Measurements from ENCODE around the gene KMT2A. TPM values are rescaled to one million over a fixed set of nuclear protein-coding genes. Genes with fewer than 3 reads are reported as not detected.

The KMT2A gene
- total RNA-seq, 1 donor from 2014 or later, result 71.1 TPM

DNA sequence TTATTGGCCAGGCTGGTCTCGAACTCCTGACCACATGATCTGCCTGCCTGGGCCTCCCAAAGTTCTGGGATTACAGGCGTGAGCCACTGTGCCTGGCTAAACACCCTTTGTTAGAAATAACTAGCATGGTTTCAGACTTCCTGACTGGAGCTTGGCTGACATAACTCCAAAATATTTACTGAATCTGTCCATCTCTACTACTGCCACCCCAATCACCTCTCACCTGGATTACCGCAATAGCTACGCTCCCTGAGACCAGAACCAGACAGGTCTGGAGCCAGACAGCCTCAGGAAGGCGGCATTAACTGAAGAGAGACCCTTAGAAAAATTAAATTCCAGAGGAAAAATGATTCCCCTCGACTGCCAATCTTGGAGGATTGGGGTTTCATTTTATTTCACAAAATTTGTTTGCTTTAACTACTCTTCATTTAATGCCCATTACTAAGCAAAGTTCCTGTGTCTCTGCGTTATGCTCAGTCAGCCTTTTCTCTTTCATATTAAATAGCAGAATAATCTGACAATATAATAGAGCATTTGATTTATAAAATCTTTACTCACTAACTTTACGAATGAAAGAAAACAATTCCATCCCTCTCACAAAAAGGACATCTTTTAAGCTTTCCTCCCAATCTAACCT lies 107.8 kb downstream of the KMT2A start:
- Mint-ChIP-seq H3K27ac (no peak overlapping the region), H3K36me3 (peaks cover 10% of the 10 kb centered on the region), H3K9me3 (no peaks in the 10 kb centered on the region), H3K27me3 (no peaks in the 10 kb centered on the region), H3K4me1 (ENCODE audit: unreplicated experiment) (no peaks in the 10 kb centered on the region), H3K4me3 (no peak overlapping the region)
- no peak for DNase-seq (ENCODE audit: extremely low spot score, unreplicated experiment)
- TF ChIP-seq, protein P1, sequence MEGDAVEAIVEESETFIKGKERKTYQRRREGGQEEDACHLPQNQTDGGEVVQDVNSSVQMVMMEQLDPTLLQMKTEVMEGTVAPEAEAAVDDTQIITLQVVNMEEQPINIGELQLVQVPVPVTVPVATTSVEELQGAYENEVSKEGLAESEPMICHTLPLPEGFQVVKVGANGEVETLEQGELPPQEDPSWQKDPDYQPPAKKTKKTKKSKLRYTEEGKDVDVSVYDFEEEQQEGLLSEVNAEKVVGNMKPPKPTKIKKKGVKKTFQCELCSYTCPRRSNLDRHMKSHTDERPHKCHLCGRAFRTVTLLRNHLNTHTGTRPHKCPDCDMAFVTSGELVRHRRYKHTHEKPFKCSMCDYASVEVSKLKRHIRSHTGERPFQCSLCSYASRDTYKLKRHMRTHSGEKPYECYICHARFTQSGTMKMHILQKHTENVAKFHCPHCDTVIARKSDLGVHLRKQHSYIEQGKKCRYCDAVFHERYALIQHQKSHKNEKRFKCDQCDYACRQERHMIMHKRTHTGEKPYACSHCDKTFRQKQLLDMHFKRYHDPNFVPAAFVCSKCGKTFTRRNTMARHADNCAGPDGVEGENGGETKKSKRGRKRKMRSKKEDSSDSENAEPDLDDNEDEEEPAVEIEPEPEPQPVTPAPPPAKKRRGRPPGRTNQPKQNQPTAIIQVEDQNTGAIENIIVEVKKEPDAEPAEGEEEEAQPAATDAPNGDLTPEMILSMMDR (conservative IDR thresholded peaks at IDR 0.05), result no peak

- TF ChIP-seq, protein P1 (conservative IDR thresholded peaks at IDR 0.05), result no peak
- H3K4me1 Mint-ChIP-seq (ENCODE audit: unreplicated experiment), result no peaks in the 10 kb centered on the region
- no peak overlapping the region for H3K4me3 Mint-ChIP-seq
- no peaks in the 10 kb centered on the region for H3K27me3 Mint-ChIP-seq
- H3K27ac Mint-ChIP-seq, result no peak overlapping the region
- DNase-seq (ENCODE audit: extremely low spot score, unreplicated experiment), result no peak
- peaks cover 10% of the 10 kb centered on the region for H3K36me3 Mint-ChIP-seq
- no peaks in the 10 kb centered on the region for H3K9me3 Mint-ChIP-seq
Observed at GRCh38 chr11:118544647-118545010, 108.3 kb downstream of the KMT2A start.

GRCh38 chr11:118545533-118545932 lies 109.2 kb downstream of the KMT2A start:
- H3K27me3 Mint-ChIP-seq, result no peaks in the 10 kb centered on the region
- H3K27ac Mint-ChIP-seq, result no peak overlapping the region
- no peaks in the 10 kb centered on the region for H3K9me3 Mint-ChIP-seq
- H3K4me1 Mint-ChIP-seq (ENCODE audit: unreplicated experiment), result no peaks in the 10 kb centered on the region
- no peak overlapping the region for H3K4me3 Mint-ChIP-seq
- peaks cover 5% of the 10 kb centered on the region for H3K36me3 Mint-ChIP-seq
- no peak for DNase-seq (ENCODE audit: extremely low spot score, unreplicated experiment)
- TF ChIP-seq, protein P1 (conservative IDR thresholded peaks at IDR 0.05), result no peak

DNA sequence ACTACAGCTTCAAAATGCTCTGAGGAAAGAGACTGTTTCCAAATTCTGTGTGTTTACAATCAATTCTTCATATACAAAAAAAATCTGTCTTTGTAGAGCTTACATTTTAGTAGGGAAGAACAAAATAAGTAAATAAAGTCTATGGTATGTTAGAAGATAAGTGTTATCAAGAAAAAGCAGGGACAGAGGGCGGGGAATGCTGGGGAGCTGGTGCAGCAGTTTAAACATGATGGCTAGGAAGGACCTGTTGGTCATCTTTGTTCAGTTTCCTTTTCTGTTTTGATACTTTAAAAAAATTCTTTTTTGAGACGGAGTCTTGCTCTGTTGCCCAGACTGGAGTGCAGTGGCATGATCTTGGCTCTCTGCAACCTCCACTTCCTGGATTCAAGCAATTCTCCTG lies 110.8 kb downstream of the KMT2A start:
- TF ChIP-seq, protein P1 (conservative IDR thresholded peaks at IDR 0.05), result no peak
- Mint-ChIP-seq H3K9me3 (no peaks in the 10 kb centered on the region), H3K4me3 (no peak overlapping the region), H3K27me3 (no peaks in the 10 kb centered on the region), H3K27ac (no peak overlapping the region), H3K4me1 (ENCODE audit: unreplicated experiment) (no peaks in the 10 kb centered on the region), H3K36me3 (peaks cover 5% of the 10 kb centered on the region)
- DNase-seq (ENCODE audit: extremely low spot score, unreplicated experiment), result no peak

GRCh38 chr11:118552341-118552740 lies 116.0 kb downstream of the KMT2A start:
- H3K4me1 Mint-ChIP-seq (ENCODE audit: unreplicated experiment), result no peaks in the 10 kb centered on the region
- no peak overlapping the region for H3K4me3 Mint-ChIP-seq
- TF ChIP-seq, protein P1 (conservative IDR thresholded peaks at IDR 0.05), result no peak
- H3K36me3 Mint-ChIP-seq, result peaks cover 17% of the 10 kb centered on the region
- H3K9me3 Mint-ChIP-seq, result no peaks in the 10 kb centered on the region
- no peaks in the 10 kb centered on the region for H3K27me3 Mint-ChIP-seq
- no peak overlapping the region for H3K27ac Mint-ChIP-seq
- DNase-seq (ENCODE audit: extremely low spot score, unreplicated experiment), result no peak

DNA sequence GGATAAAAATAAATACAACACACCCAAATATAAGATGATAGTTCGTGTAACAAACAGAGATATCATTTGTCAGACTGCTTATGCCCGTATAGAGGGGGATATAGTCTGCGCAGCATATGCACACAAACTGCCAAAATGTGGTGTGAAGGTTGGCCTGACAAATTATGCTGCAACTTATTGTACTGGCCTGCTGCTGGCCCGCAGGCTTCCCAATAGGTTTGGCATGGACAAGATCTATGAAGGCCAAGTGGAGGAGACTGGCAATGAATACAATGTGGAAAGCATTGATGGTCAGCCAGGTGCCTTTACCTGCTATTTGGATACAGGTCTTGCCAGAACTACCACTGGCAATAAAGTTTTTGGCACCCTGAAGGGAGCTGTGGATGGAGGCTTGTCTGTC lies 124.5 kb downstream of the KMT2A start:
- Mint-ChIP-seq H3K4me1 (ENCODE audit: unreplicated experiment) (peaks cover 11% of the 10 kb centered on the region), H3K27me3 (no peaks in the 10 kb centered on the region), H3K27ac (no peak overlapping the region), H3K9me3 (no peaks in the 10 kb centered on the region), H3K36me3 (peaks cover 6% of the 10 kb centered on the region), H3K4me3 (no peak overlapping the region)
- DNase-seq (ENCODE audit: extremely low spot score, unreplicated experiment), result no peak
- TF ChIP-seq, protein P1 (conservative IDR thresholded peaks at IDR 0.05), result no peak

Data from type B pancreatic cell (in vitro differentiated cells).